K562 (cell line): ENCODE data around the gene CCT7. TPM values are rescaled to one million over a fixed set of nuclear protein-coding genes. Genes with fewer than 3 reads are reported as not detected.

Experiments
- BCL6 ChIP-seq: fragments of 250-450 bp; sonication (Bioruptor Pico); IDR thresholded peaks from 2 replicates; pipeline ENCODE4 v1.4.0; 2020
- ETV1 ChIP-seq: fragments of 450-650 bp; conservative IDR thresholded peaks from 2 replicates; pipeline ENCODE4 v1.6.1; 2016; ENCODE audit warnings: missing genetic modification characterization, control low read depth, low read depth, missing compliant biosample characterization
- KLF13 ChIP-seq: fragments of 450-650 bp; IDR thresholded peaks from 2 replicates; pipeline ENCODE4 v1.6.1; 2016; ENCODE audit warnings: missing genetic modification characterization, low read depth, mild to moderate bottlenecking, missing compliant biosample characterization, moderate library complexity, borderline replicate concordance
- LCOR ChIP-seq: sonication (generic); formaldehyde crosslinking; IDR thresholded peaks from 2 replicates; pipeline ENCODE4 v1.8.0; 2022; ENCODE audit warnings: mild to moderate bottlenecking, missing genetic modification reagents
- MAZ ChIP-seq, 2 experiments: fragments of 450-650 bp in 1 of 2; sonication (generic) in 1 of 2; formaldehyde crosslinking; IDR thresholded peaks in 1 of 2; conservative IDR thresholded peaks in 1 of 2; 2 replicates each; pipeline versions ENCODE4 v1.4.0 to v1.5.0; 2020; ENCODE audit warnings: mild to moderate bottlenecking in 1 of 2, missing genetic modification reagents in 1 of 2
- PHF8 ChIP-seq: fragments of 200-600 bp; sonication (generic); IDR thresholded peaks from 2 replicates; pipeline ENCODE4 v1.6.1; 2012; ENCODE audit warnings: mixed run types, mild to moderate bottlenecking, inconsistent platforms, low read length, moderate library complexity, borderline replicate concordance
- SMARCC2 ChIP-seq: fragments of 450-650 bp; IDR thresholded peaks from 2 replicates; pipeline ENCODE4 v1.6.1; 2017; ENCODE audit warnings: antibody characterized with exemption, moderate library complexity, mild to moderate bottlenecking, low read depth
- SRSF3 ChIP-seq: fragments of 200-400 bp; formaldehyde crosslinking; IDR thresholded peaks from 2 replicates; pipeline ENCODE4 v1.6.1; 2016; ENCODE audit warnings: mild to moderate bottlenecking, low read length, moderate library complexity; ENCODE audit not compliant: insufficient read depth
- TARDBP ChIP-seq: fragments of 450-650 bp; IDR thresholded peaks from 2 replicates; pipeline ENCODE4 v1.6.1; 2016
- TOE1 ChIP-seq, 2 experiments: fragments of 450-650 bp in 1 of 2; sonication (generic) in 1 of 2; formaldehyde crosslinking in 1 of 2; IDR thresholded peaks; 2 replicates each; pipeline versions ENCODE4 v1.7.1 to v1.8.0; 2016 to 2022; ENCODE audit warnings: borderline replicate concordance in 2 of 2, mild to moderate bottlenecking in 2 of 2, antibody characterized with exemption in 1 of 2, inconsistent platforms in 1 of 2, low read depth in 1 of 2, missing genetic modification reagents in 1 of 2, moderate library complexity in 1 of 2
- ZNF239 ChIP-seq: fragments of 250-450 bp; sonication (Bioruptor Pico); IDR thresholded peaks from 2 replicates; pipeline ENCODE4 v1.4.0; 2020; ENCODE audit warnings: mild to moderate bottlenecking
- ZNF431 ChIP-seq: sonication (generic); formaldehyde crosslinking; IDR thresholded peaks from 2 replicates; pipeline ENCODE4 v1.8.0; 2022; ENCODE audit warnings: mild to moderate bottlenecking, missing genetic modification reagents
- ZNF583 ChIP-seq: fragments of 250-450 bp; sonication (Bioruptor Pico); IDR thresholded peaks from 2 replicates; pipeline ENCODE4 v1.4.0; 2020
- ZNF589 ChIP-seq: fragments of 200-800 bp; sonication (Bioruptor generic); IDR thresholded peaks from 2 replicates; pipeline ENCODE4 v1.6.1; 2016; ENCODE audit warnings: low read depth, missing genetic modification characterization, missing compliant biosample characterization
- ZNF77 ChIP-seq: fragments of 250-450 bp; sonication (Bioruptor Pico); IDR thresholded peaks from 2 replicates; pipeline ENCODE4 v1.5.0; 2020
- polyA plus RNA-seq, 8 experiments: library from polyadenylated mRNA; depleted of rRNA in 4 of 8; stranded (reverse) in 5 of 8; unstranded in 3 of 8; fragments of >200 nt; fragmentation: Nextera tagmentation in 2 of 8; fragmentation: Illumina TruSeq in 1 of 8; extraction: Ambion mirVana in 2 of 8; extraction: Trizol in 1 of 8; gene quantifications; 2 replicates each; pipeline versions ENCODE4 v1.2.1 to v1.2.3, GENCODE V29; 2011 to 2014; ENCODE audit warnings: inconsistent platforms in 1 of 8, missing spikeins in 1 of 8
- total RNA-seq, 7 experiments: library from RNA; depleted of rRNA in 6 of 7; stranded (reverse); fragments of >200 nt in 6 of 7; fragmentation: Illumina TruSeq in 2 of 7; extraction: Trizol in 2 of 7; gene quantifications; 2 replicates each; pipeline versions ENCODE4 v1.2.1 to v1.2.3, GENCODE V29; 2011 to 2021; ENCODE audit warnings: low replicate concordance in 1 of 7
- TF ChIP-seq, protein P1 (sequence below): sonication (generic); formaldehyde crosslinking; IDR thresholded peaks from 2 replicates; pipeline ENCODE4 v1.8.0; 2022; ENCODE audit warnings: mild to moderate bottlenecking, missing genetic modification reagents
- TF ChIP-seq, protein P2 (sequence below): fragments of 250-450 bp; sonication (Bioruptor Pico); IDR thresholded peaks from 2 replicates; pipeline ENCODE4 v1.5.0; 2021; ENCODE audit warnings: mild to moderate bottlenecking, borderline replicate concordance
- TF ChIP-seq, protein P3 (sequence below): fragments of 250-450 bp; sonication (Bioruptor Pico); IDR thresholded peaks from 2 replicates; pipeline ENCODE4 v1.4.0; 2020; ENCODE audit warnings: mild to moderate bottlenecking, moderate library complexity
- TF ChIP-seq, protein P4 (sequence below): IDR thresholded peaks from 2 replicates; pipeline ENCODE4 v1.6.1; 2011; ENCODE audit not compliant: insufficient read length; ENCODE audit errors: extremely low read depth

CCT7 gene
- total and polyA plus RNA-seq, 9 of the 15 experiments (the other 6 are each of a cell fraction or from before 2014, with no cell fraction given): 326 to 856 (median 638) TPM

DNA sequence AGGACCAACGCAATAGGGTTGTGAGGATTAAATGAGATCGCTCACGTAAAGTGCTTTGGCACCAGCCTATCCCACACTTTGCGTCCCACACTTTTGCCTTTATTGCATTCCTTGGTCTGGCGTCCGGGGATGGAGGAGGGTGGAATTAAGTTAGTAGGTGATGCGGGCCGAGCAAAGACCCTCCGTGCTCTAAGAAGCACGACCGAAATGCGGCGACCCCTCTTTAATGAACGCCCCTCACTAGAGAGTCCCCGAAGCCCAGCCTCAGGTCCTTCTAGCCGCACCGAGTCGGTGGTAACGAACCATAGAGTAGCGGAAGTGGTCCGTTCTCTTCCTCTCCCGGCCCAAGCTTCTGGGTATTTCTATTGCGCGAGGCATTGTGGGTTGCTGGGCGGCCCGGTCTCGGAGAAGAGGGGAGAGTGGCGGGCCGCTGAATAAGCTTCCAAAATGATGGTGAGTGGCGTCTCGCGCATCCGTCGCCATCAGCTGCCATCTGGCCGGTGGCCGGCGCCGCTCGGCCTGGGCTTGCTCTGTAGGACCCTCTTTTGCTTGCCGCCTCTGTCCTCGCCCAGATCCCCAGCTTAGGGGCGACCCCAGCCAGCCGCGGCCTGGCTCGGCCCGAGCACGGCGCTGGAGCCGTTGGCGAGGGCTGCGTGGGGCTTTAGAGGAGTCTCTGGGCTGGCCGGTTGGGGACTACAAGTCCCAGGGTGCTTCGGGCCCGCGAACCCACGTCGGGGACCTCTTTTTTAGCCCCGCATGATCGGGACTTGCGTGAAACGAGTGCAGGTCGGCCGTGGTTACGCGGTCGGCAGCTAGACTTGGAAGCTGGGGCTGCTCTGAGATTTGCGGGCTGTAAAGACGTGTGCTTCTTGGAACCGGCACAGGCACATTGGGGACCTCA, at the start of gene CCT7 (continued):
- TF ChIP-seq, protein P1, sequence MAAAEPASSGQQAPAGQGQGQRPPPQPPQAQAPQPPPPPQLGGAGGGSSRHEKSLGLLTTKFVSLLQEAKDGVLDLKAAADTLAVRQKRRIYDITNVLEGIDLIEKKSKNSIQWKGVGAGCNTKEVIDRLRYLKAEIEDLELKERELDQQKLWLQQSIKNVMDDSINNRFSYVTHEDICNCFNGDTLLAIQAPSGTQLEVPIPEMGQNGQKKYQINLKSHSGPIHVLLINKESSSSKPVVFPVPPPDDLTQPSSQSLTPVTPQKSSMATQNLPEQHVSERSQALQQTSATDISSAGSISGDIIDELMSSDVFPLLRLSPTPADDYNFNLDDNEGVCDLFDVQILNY (CRISPR knock-in tag): no peak
- TF ChIP-seq LCOR: no peak; the same call in 1 of the 2 replicates
- no peak for TF ChIP-seq KLF13 (tag)
- no peak for TF ChIP-seq SRSF3
- TF ChIP-seq TARDBP: no peak
- TF ChIP-seq SMARCC2: no peak
- TF ChIP-seq, protein P2, sequence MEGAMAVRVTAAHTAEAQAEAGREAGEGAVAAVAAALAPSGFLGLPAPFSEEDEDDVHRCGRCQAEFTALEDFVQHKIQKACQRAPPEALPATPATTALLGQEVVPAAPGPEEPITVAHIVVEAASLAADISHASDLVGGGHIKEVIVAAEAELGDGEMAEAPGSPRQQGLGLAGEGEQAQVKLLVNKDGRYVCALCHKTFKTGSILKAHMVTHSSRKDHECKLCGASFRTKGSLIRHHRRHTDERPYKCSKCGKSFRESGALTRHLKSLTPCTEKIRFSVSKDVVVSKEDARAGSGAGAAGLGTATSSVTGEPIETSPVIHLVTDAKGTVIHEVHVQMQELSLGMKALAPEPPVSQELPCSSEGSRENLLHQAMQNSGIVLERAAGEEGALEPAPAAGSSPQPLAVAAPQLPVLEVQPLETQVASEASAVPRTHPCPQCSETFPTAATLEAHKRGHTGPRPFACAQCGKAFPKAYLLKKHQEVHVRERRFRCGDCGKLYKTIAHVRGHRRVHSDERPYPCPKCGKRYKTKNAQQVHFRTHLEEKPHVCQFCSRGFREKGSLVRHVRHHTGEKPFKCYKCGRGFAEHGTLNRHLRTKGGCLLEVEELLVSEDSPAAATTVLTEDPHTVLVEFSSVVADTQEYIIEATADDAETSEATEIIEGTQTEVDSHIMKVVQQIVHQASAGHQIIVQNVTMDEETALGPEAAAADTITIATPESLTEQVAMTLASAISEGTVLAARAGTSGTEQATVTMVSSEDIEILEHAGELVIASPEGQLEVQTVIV (CRISPR knock-in tag): no peak
- no peak for TF ChIP-seq ZNF589 (CRISPR knock-in tag)
- no peak for TF ChIP-seq BCL6 (CRISPR knock-in tag)
- TF ChIP-seq PHF8: peak; percentile 95
- peak; percentile 48; the same call in 1 of the 2 replicates for TF ChIP-seq TOE1 (IDR thresholded peaks at IDR 0.05; ENCODE audit: borderline replicate concordance)
- TF ChIP-seq TOE1 (CRISPR knock-in tag; IDR thresholded peaks at IDR 0.05; ENCODE audit: borderline replicate concordance, low read depth): no peak
- TF ChIP-seq, protein P3, sequence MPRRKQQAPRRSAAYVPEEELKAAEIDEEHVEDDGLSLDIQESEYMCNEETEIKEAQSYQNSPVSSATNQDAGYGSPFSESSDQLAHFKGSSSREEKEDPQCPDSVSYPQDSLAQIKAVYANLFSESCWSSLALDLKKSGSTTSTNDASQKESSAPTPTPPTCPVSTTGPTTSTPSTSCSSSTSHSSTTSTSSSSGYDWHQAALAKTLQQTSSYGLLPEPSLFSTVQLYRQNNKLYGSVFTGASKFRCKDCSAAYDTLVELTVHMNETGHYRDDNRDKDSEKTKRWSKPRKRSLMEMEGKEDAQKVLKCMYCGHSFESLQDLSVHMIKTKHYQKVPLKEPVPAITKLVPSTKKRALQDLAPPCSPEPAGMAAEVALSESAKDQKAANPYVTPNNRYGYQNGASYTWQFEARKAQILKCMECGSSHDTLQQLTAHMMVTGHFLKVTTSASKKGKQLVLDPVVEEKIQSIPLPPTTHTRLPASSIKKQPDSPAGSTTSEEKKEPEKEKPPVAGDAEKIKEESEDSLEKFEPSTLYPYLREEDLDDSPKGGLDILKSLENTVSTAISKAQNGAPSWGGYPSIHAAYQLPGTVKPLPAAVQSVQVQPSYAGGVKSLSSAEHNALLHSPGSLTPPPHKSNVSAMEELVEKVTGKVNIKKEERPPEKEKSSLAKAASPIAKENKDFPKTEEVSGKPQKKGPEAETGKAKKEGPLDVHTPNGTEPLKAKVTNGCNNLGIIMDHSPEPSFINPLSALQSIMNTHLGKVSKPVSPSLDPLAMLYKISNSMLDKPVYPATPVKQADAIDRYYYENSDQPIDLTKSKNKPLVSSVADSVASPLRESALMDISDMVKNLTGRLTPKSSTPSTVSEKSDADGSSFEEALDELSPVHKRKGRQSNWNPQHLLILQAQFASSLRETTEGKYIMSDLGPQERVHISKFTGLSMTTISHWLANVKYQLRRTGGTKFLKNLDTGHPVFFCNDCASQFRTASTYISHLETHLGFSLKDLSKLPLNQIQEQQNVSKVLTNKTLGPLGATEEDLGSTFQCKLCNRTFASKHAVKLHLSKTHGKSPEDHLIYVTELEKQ (CRISPR knock-in tag): no peak
- TF ChIP-seq ETV1 (tag): 0 out of 2 replicates have a peak, but pooled peaks have one; percentile 48
- no peak for TF ChIP-seq ZNF239
- TF ChIP-seq ZNF431 (CRISPR knock-in tag): no peak
- TF ChIP-seq, protein P4, sequence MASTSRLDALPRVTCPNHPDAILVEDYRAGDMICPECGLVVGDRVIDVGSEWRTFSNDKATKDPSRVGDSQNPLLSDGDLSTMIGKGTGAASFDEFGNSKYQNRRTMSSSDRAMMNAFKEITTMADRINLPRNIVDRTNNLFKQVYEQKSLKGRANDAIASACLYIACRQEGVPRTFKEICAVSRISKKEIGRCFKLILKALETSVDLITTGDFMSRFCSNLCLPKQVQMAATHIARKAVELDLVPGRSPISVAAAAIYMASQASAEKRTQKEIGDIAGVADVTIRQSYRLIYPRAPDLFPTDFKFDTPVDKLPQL: peak; percentile 62
- TF ChIP-seq MAZ (CRISPR knock-in tag; conservative IDR thresholded peaks at IDR 0.05 in 1 of 2, IDR thresholded peaks at IDR 0.05 in 1 of 2): peak; percentile 56 to 59
- no peak for TF ChIP-seq ZNF583 (CRISPR knock-in tag)
- no peak for TF ChIP-seq ZNF77 (CRISPR knock-in tag)
